PC-3 (cell line): ENCODE data around the gene PPP1R12B.

Experiments used
- CTCF ChIP-seq: fragments of 300-600 bp; sonication (generic); conservative IDR thresholded peaks from 2 replicates; pipeline ENCODE4 v1.5.1; 2017; ENCODE audit warnings: antibody characterized with exemption, low read depth, mild to moderate bottlenecking, low read length
- EZH2 ChIP-seq: fragments of 300-600 bp; sonication (generic); IDR thresholded peaks from one replicate; pipeline ENCODE4 v1.6.1; 2017; ENCODE audit warnings: antibody characterized with exemption, mild to moderate bottlenecking, low read length; ENCODE audit not compliant: unreplicated experiment

- TF ChIP-seq CTCF (no peak), EZH2 (no peak)
Measured at GRCh38 chr1:202349206-202349928, 868 bp downstream of the PPP1R12B start.
